Inflammatory macrophage (primary cell): ENCODE results near the gene TMEM101.
"Not testable (repeated sequence)": the region's sequence is repeated elsewhere in the genome, so short reads cannot be mapped to it uniquely, and the experiment has no call there.

Experiments
- DNase-seq, 2 donors: peaks; one replicate each; pipeline ENCODE4 v3.0.0-alpha.2; 2020 to 2022
- total RNA-seq, 18 experiments: gene quantifications; one replicate each; lab custom pipeline; 2026; ENCODE audit warnings: mixed read lengths in 6 of 18, inconsistent platforms in 2 of 18; lab: John Stamatoyannopoulos, UW

Gene TMEM101
- total RNA-seq: 6.9 to 34.6 (median 22.1) reads per million in 18 experiments

GRCh38 chr17:44014437-44015172, at the start of gene TMEM101:
TMEM101 (minus strand) TSS chr17:44014963; CDS start chr17:44014952, 11 bp downstream.
- peak; percentile 94 for DNase-seq

- no peak for DNase-seq
Observed at GRCh38 chr17:44063704-44064639, 49.2 kb upstream of the TMEM101 start.

GRCh38 chr17:44062871-44063270, 48.1 kb upstream of the TMEM101 start:
- DNase-seq: no peak

- DNase-seq: no peak
Observed at GRCh38 chr17:44061446-44061845, 46.7 kb upstream of the TMEM101 start.

GRCh38 chr17:44059101-44059892, 44.5 kb upstream of the TMEM101 start:
- DNase-seq: no peak

GRCh38 chr17:44053125-44053872, 38.5 kb upstream of the TMEM101 start:
- peak; percentile 22 to 35 for DNase-seq

GRCh38 chr17:44049294-44050060, 34.7 kb upstream of the TMEM101 start:
- no peak for DNase-seq

GRCh38 chr17:44046893-44047292, 32.1 kb upstream of the TMEM101 start:
- peak; percentile 21 to 45 for DNase-seq

GRCh38 chr17:44045486-44045885, 30.7 kb upstream of the TMEM101 start:
- peak in 1 of 2 donors; percentile 52 for DNase-seq

- DNase-seq: peak; percentile 73 to 76
Observed at GRCh38 chr17:44044071-44044470, 29.3 kb upstream of the TMEM101 start.

GRCh38 chr17:44043272-44043696, 28.5 kb upstream of the TMEM101 start:
- peak; percentile 86 to 91 for DNase-seq

- no peak for DNase-seq
Observed at GRCh38 chr17:44039829-44040635, 25.3 kb upstream of the TMEM101 start.

GRCh38 chr17:44038604-44039011, 23.8 kb upstream of the TMEM101 start:
- no peak for DNase-seq

- DNase-seq: no peak
Observed at GRCh38 chr17:44037471-44037870, 22.7 kb upstream of the TMEM101 start.

- not testable (repeated sequence) for DNase-seq
Observed at GRCh38 chr17:44034688-44035087, 19.9 kb upstream of the TMEM101 start.

- DNase-seq: peak; percentile 15 to 18
Observed at GRCh38 chr17:44033861-44034408, 19.2 kb upstream of the TMEM101 start.

- DNase-seq: no peak
Observed at GRCh38 chr17:44030482-44030881, 15.7 kb upstream of the TMEM101 start.

GRCh38 chr17:44029736-44030135, 15.0 kb upstream of the TMEM101 start:
- no peak for DNase-seq

GRCh38 chr17:44024853-44025252, 10.1 kb upstream of the TMEM101 start:
- no peak for DNase-seq

GRCh38 chr17:44024271-44024663, 9.5 kb upstream of the TMEM101 start:
- DNase-seq: no peak
